NB4 (cell line): Measurements from ENCODE around the gene NBPF3.

ENCODE experiments used
- CTCF ChIP-seq: IDR thresholded peaks from one replicate; pipeline ENCODE4 v1.5.1; 2012; ENCODE audit warnings: low read depth, low read length
- POLR2A ChIP-seq: IDR thresholded peaks from 2 replicates; pipeline ENCODE4 v1.6.1; 2011; ENCODE audit warnings: mild to moderate bottlenecking; ENCODE audit not compliant: insufficient read length; ENCODE audit errors: extremely low read depth

- TF ChIP-seq CTCF (no peak), POLR2A (no peak)
These were observed 4.1 kb upstream of the NBPF3 start for GRCh38 chr1:21435646-21436487.
